ENCODE results near the gene SLCO2B1. TPM values are rescaled to one million over a fixed set of nuclear protein-coding genes. Genes with fewer than 3 reads are reported as not detected.
A peak's percentile ranks its signal among the peaks of the same experiment; 100 is the strongest.

Gene SLCO2B1
- total and polyA plus RNA-seq, 11 donors = 4.7 to 167 (median 15.8) TPM

DNA sequence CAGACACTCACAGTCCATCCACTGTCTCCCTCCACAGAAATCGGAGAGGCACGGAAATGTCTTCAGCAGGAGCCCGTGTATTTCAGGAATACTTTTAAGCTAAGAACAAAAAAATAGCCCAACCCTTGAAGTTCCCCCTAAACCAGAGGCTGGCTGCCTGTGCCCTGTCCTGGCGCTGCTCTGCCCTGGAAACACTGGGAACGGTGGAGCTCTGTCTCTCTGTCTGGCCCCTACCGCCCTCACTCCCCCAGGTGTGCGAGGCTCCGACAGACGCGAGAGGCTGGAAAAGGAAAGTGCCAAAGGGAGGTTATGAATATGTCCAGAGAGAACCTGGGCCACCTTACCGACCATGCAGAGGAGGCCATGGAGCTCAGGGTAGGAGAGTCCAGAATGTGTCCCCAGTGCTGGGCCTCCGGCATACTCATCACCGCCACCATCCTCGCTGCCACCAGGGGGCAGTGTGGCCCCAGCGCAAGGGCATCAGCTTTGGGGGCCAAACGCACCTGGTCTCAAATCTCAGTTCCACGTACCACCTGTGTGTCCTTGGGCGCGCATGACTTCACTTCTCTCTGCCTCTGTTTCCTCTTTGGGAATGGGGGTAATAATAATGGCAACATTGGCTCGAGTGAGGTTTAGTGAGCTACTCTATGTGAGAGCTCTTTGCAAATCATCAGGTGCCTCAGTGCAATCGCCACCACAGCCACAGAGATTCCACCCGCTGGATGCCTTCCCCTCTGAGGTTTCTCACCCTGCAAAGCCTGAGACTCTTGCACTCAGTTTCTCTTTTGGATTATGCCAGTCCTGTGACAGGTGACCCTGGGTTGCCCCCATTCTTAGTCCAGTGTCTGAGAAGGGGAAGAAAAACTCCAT lies 10.4 kb upstream of the SLCO2B1 start:
- DNase-seq (peak; percentile 63 to 83 (median 71)), ATAC-seq (peak in 3 of 4 donors; percentile 55 to 62 (median 62))
- H3K36me3 ChIP-seq = no peaks in the 10 kb centered on the region
- TF ChIP-seq POLR2A (IDR thresholded peaks at IDR 0.05) (no peak), CTCF (IDR thresholded peaks at IDR 0.05) (peak; percentile 86 to 99 (median 95))
- H3K27ac ChIP-seq = no peak overlapping the region
- intact Hi-C loops (cut with DNase I) = loop anchor here (1.0 to 10.0 kb wide), 9 partner anchors 64 to 216 kb away; partner anchors contain the start of gene TPBGL (in 2 of the 10)
- H3K4me1 ChIP-seq = peaks cover 0 to 37% (median 10%) of the 10 kb centered on the region in 12 donors
- H3K9me3 ChIP-seq = no peaks in the 10 kb centered on the region
- H3K4me3 ChIP-seq = no peak overlapping the region
- H3K27me3 ChIP-seq = peaks cover 0 to 33% (median under 1%) of the 10 kb centered on the region in 9 donors
- 33 to 39% (median 34%) methylated on average over 21 to 22 of the region's 22 CpGs for WGBS, 4 donors

GRCh38 chr11:75141166-75141565 lies 9.7 kb upstream of the SLCO2B1 start:
- no peak overlapping the region for H3K27ac ChIP-seq
- no peaks in the 10 kb centered on the region for H3K9me3 ChIP-seq
- DNase-seq (no peak), ATAC-seq (no peak)
- H3K27me3 ChIP-seq = peaks cover 0 to 26% (median 0%) of the 10 kb centered on the region in 9 donors
- H3K36me3 ChIP-seq = no peaks in the 10 kb centered on the region
- H3K4me1 ChIP-seq = peaks cover 0 to 37% (median 10%) of the 10 kb centered on the region in 12 donors
- WGBS, 4 donors = 50 to 57% (median 55%) methylated on average over 6 of the region's 6 CpGs
- intact Hi-C loops (cut with DNase I) = loop anchor here in 9 of 10 donors (1.0 to 10.0 kb wide), 8 partner anchors 64 to 216 kb away; partner anchors contain the start of gene TPBGL (in 2 of the 9)
- TF ChIP-seq CTCF (IDR thresholded peaks at IDR 0.05) = no peak
- H3K4me3 ChIP-seq = no peak overlapping the region

DNA sequence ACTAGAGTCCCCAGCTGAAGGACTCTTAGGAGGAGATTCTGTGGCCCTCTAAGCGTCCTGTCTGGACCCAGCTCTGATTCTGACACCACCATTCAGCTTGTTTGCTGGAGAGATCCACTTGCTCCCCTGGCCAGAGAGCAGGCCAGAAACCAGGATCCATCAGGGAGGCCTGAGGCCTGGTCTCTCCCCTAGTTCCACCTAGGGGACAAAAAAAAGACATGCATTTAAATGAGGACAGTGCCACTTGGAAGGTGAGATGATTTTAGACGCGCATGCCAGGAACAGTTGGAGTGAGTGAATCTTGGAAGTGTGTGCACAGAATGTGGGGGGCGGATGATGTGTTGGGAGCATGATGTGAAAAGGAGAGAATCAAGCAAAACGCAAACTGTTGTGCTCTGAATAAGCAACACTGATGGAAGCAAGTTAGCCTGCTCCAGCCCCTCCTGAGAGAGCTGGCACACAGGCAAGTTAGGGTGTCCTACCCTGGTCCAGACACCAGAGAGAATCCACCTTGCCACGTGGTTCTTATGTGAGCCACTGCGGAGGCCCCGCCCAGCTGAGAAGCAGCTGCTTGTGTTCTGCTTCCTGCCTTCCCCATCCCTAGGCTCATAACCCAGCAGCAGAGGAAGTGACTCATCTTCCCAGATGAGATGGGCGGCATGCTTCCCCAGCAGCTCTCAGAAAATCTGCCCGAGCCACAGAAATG lies 8.0 kb upstream of the SLCO2B1 start:
- peak in 1 of 12 donors; percentile 9 for TF ChIP-seq CTCF (IDR thresholded peaks at IDR 0.05)
- no peak for TF ChIP-seq POLR2A (IDR thresholded peaks at IDR 0.05)
- Histone ChIP-seq H3K27me3 (peaks cover 0 to 15% (median 0%) of the 10 kb centered on the region in 9 donors), H3K4me1 (peaks cover 0 to 52% (median 16%) of the 10 kb centered on the region in 12 donors), H3K4me3 (no peak overlapping the region), H3K36me3 (no peaks in the 10 kb centered on the region), H3K27ac (peak overlapping the region in 6 of 12 donors; percentile 15 to 83 (median 52)), H3K9me3 (no peaks in the 10 kb centered on the region)
- ATAC-seq (peak; percentile 78 to 95 (median 92)), DNase-seq (peak; percentile 75 to 88 (median 87))
- WGBS, 4 donors = 42 to 53% (median 47%) methylated on average over 6 to 10 of the region's 10 CpGs
- intact Hi-C loops (cut with DNase I) = loop anchor here in 7 of 10 donors (1.0 to 10.0 kb wide), 6 partner anchors 99 to 218 kb away; partner anchors contain the start of gene TPBGL (in 1 of the 7)

Data from heart left ventricle (tissue), 16 donors.